Smooth muscle cell (in vitro differentiated cells): ENCODE data around the gene ARAP3. TPM values are rescaled to one million over a fixed set of nuclear protein-coding genes. Genes with fewer than 3 reads are reported as not detected.

ENCODE experiments used
- DNase-seq: peaks from one replicate; lab custom pipeline; 2025; ENCODE audit not compliant: unreplicated experiment; lab: John Stamatoyannopoulos, UW
- H2AFZ ChIP-seq: fragments of 200-600 bp; sonication (generic); 2 replicates; pipeline ENCODE4 v1.6.0; 2016; ENCODE audit warnings: antibody characterized with exemption, low read depth, mild to moderate bottlenecking
- H3F3A ChIP-seq: fragments of 200-600 bp; sonication (generic); 2 replicates; pipeline ENCODE4 v1.6.0; 2017; ENCODE audit warnings: antibody characterized with exemption, low read depth
- H3K27ac ChIP-seq: fragments of 200-600 bp; sonication (generic); 2 replicates; pipeline ENCODE4 v1.5.1; 2016; ENCODE audit warnings: low read depth, mild to moderate bottlenecking
- H3K27me3 ChIP-seq: fragments of 200-600 bp; sonication (generic); 2 replicates; pipeline ENCODE4 v1.6.1; 2016; ENCODE audit warnings: low read depth, mild to moderate bottlenecking
- H3K36me3 ChIP-seq: fragments of 200-600 bp; sonication (generic); 2 replicates; pipeline ENCODE4 v1.5.1; 2016; ENCODE audit warnings: low read depth
- H3K4me1 ChIP-seq: fragments of 200-600 bp; sonication (generic); 2 replicates; pipeline ENCODE4 v1.5.1; 2016; ENCODE audit warnings: low read depth
- H3K4me2 ChIP-seq: fragments of 200-600 bp; sonication (generic); 2 replicates; pipeline ENCODE4 v1.6.0; 2016; ENCODE audit warnings: mild to moderate bottlenecking
- H3K4me3 ChIP-seq: fragments of 200-600 bp; sonication (generic); 2 replicates; pipeline ENCODE4 v1.5.1; 2016; ENCODE audit warnings: mild to moderate bottlenecking
- H3K79me2 ChIP-seq: fragments of 200-600 bp; sonication (generic); 2 replicates; pipeline ENCODE4 v1.6.0; 2016; ENCODE audit warnings: low read depth, mild to moderate bottlenecking
- H3K9ac ChIP-seq: fragments of 200-600 bp; sonication (generic); 2 replicates; pipeline ENCODE4 v1.6.0; 2016; ENCODE audit warnings: low read depth
- H3K9me3 ChIP-seq: fragments of 200-600 bp; sonication (generic); replicated peaks from 2 replicates; pipeline ENCODE4 v1.5.1; 2016; ENCODE audit warnings: low read depth
- H4K20me1 ChIP-seq: fragments of 200-600 bp; sonication (generic); 2 replicates; pipeline ENCODE4 v1.6.0; 2016; ENCODE audit warnings: low read depth
- CTCF ChIP-seq: fragments of 200-600 bp; sonication (generic); IDR thresholded peaks from 2 replicates; pipeline ENCODE4 v1.5.1; 2017; ENCODE audit warnings: borderline replicate concordance, mild to moderate bottlenecking, antibody characterized with exemption; ENCODE audit not compliant: insufficient read depth, poor library complexity, severe bottlenecking
- WGBS: methylation state at CpG from one replicate; pipeline ENCODE4 v1.1.7; 2016; ENCODE audit warnings: low lambda C conversion rate; 5-methylcytosine and 5-hydroxymethylcytosine counted together
- polyA plus RNA-seq: library from polyadenylated mRNA; unstranded; fragments of >200 nt; fragmentation: Nextera tagmentation; extraction: Ambion mirVana; gene quantifications from 2 replicates; pipeline ENCODE4 v1.2.1, GENCODE V29; 2016
- total RNA-seq: library from RNA; depleted of rRNA; stranded (reverse); fragments of >200 nt; gene quantifications from 2 replicates; pipeline ENCODE4 v1.2.3, GENCODE V29; 2014

Gene ARAP3
- total and polyA plus RNA-seq, 2 experiments from 2014 or later: 9.4 to 11.1 TPM

- Histone ChIP-seq H3K9me3 (no peaks in the 10 kb centered on the region), H4K20me1 (no peaks in the 10 kb centered on the region), H3K79me2 (no peaks in the 10 kb centered on the region), H2AFZ (peak overlapping the region; percentile 30), H3K4me3 (no peak overlapping the region), H3K9ac (no peak overlapping the region), H3K27ac (no peak overlapping the region), H3K4me2 (no peak overlapping the region), H3K27me3 (no peaks in the 10 kb centered on the region), H3F3A (peaks cover 5% of the 10 kb centered on the region), H3K4me1 (peaks cover 19% of the 10 kb centered on the region), H3K36me3 (no peaks in the 10 kb centered on the region)
- no peak for DNase-seq
- 62% methylated on average over 3 of the region's 3 CpGs for WGBS
- no peak for TF ChIP-seq CTCF
Measured at GRCh38 chr5:141686648-141687416, 4.8 kb upstream of the ARAP3 start.

GRCh38 chr5:141685591-141685990 lies 3.6 kb upstream of the ARAP3 start:
- H3K4me3 ChIP-seq: no peak overlapping the region
- no peak for DNase-seq
- H3K4me2 ChIP-seq: no peak overlapping the region
- no peaks in the 10 kb centered on the region for H3K27me3 ChIP-seq
- H3K79me2 ChIP-seq: no peaks in the 10 kb centered on the region
- 85% methylated on average over 1 of the region's 1 CpG for WGBS
- H3K36me3 ChIP-seq: no peaks in the 10 kb centered on the region
- H3K9me3 ChIP-seq: no peaks in the 10 kb centered on the region
- no peak overlapping the region for H3K27ac ChIP-seq
- H3K4me1 ChIP-seq: peaks cover 30% of the 10 kb centered on the region
- no peak overlapping the region for H3K9ac ChIP-seq
- TF ChIP-seq CTCF: no peak
- no peak overlapping the region for H2AFZ ChIP-seq
- H3F3A ChIP-seq: peaks cover 5% of the 10 kb centered on the region
- H4K20me1 ChIP-seq: no peaks in the 10 kb centered on the region

- no peak overlapping the region for H2AFZ ChIP-seq
- TF ChIP-seq CTCF: no peak
- H3K4me2 ChIP-seq: peak overlapping the region; percentile 76
Measured at GRCh38 chr5:141683596-141684141, 1.6 kb upstream of the ARAP3 start.

More at GRCh38 chr5:141683596-141684141, 1.6 kb upstream of the ARAP3 start:
- Histone ChIP-seq H3K4me1 (peaks cover 33% of the 10 kb centered on the region), H3K27me3 (no peaks in the 10 kb centered on the region), H3F3A (peaks cover 5% of the 10 kb centered on the region), H3K36me3 (no peaks in the 10 kb centered on the region), H3K4me3 (no peak overlapping the region), H3K27ac (peak overlapping the region; percentile 90), H3K9ac (no peak overlapping the region), H3K79me2 (no peaks in the 10 kb centered on the region), H4K20me1 (no peaks in the 10 kb centered on the region), H3K9me3 (no peaks in the 10 kb centered on the region)
- DNase-seq: no peak
